HFFc6 (cell line): ENCODE data around the gene IREB2. TPM values are rescaled to one million over a fixed set of nuclear protein-coding genes. Genes with fewer than 3 reads are reported as not detected.

ENCODE experiments used
- DNase-seq: peaks from one replicate; pipeline ENCODE4 v3.0.0-alpha.2; 2018
- H3K27ac Mint-ChIP-seq: 2 replicates; pipeline ENCODE4 v1.8.0; 2020; ENCODE audit warnings: mild to moderate bottlenecking, mixed read lengths
- H3K27me3 Mint-ChIP-seq: 2 replicates; pipeline ENCODE4 v1.8.0; 2021; ENCODE audit warnings: mild to moderate bottlenecking, moderate library complexity, mixed read lengths; ENCODE audit not compliant: insufficient read depth
- H3K36me3 Mint-ChIP-seq: 2 replicates; pipeline ENCODE4 v1.8.0; 2021; ENCODE audit warnings: low read depth, mixed read lengths
- H3K4me1 Mint-ChIP-seq: 2 replicates; pipeline ENCODE4 v1.8.0; 2020; ENCODE audit warnings: low read depth, mixed read lengths
- H3K4me3 Mint-ChIP-seq: 2 replicates; pipeline ENCODE4 v1.8.0; 2020; ENCODE audit warnings: mild to moderate bottlenecking, moderate library complexity, mixed read lengths
- H3K9me3 Mint-ChIP-seq: 2 replicates; pipeline ENCODE4 v1.8.0; 2020; ENCODE audit warnings: mild to moderate bottlenecking, mixed read lengths
- total RNA-seq, 6 experiments: library from RNA; stranded (reverse); fragmentation: NEBNext Ultra II Directional; extraction: Animal tissue kit (Norgen Biotek cat#: 25700); gene quantifications; 2 replicates in 1 of 6; 3 replicates in 5 of 6; pipeline ENCODE4 v1.2.3, GENCODE V29; 2021
- TF ChIP-seq, protein P1 (sequence below): fragments of 200-600 bp; sonication (generic); IDR thresholded peaks from 2 replicates; pipeline ENCODE4 v1.5.0; 2021; ENCODE audit warnings: antibody characterized with exemption, mild to moderate bottlenecking

The IREB2 gene
- total RNA-seq, 6 experiments from 2014 or later = 35.8 to 42.5 (median 38.5) TPM

DNA sequence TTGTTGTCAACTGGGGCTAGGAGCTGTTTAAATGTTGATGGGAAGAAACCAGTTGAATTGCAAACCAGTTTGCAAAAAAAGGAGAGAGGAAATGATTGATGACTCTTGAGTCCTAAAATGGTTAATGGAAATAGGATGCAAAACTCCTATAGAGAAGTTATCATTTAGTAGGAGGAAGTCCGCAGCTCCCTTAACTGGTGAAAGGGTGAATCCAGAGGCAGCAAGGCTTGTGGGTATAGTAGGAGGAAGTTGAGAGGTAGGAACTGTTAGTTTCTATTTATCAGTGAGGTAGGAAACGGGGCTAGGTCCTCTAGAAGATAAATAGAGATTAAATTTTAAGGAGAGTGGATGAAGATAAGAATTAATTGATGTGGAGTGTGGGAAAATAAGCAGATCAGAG, 15.4 kb downstream of the IREB2 start:
- DNase-seq = no peak
- H3K27me3 Mint-ChIP-seq = peaks cover 1% of the 10 kb centered on the region; the same call in 1 of the 2 replicates
- no peak overlapping the region for H3K4me3 Mint-ChIP-seq
- TF ChIP-seq, protein P1, sequence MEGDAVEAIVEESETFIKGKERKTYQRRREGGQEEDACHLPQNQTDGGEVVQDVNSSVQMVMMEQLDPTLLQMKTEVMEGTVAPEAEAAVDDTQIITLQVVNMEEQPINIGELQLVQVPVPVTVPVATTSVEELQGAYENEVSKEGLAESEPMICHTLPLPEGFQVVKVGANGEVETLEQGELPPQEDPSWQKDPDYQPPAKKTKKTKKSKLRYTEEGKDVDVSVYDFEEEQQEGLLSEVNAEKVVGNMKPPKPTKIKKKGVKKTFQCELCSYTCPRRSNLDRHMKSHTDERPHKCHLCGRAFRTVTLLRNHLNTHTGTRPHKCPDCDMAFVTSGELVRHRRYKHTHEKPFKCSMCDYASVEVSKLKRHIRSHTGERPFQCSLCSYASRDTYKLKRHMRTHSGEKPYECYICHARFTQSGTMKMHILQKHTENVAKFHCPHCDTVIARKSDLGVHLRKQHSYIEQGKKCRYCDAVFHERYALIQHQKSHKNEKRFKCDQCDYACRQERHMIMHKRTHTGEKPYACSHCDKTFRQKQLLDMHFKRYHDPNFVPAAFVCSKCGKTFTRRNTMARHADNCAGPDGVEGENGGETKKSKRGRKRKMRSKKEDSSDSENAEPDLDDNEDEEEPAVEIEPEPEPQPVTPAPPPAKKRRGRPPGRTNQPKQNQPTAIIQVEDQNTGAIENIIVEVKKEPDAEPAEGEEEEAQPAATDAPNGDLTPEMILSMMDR = no peak
- H3K36me3 Mint-ChIP-seq = no peaks in the 10 kb centered on the region; the same call in none of the 2 replicates
- peaks cover 52% of the 10 kb centered on the region for H3K4me1 Mint-ChIP-seq
- no peak overlapping the region for H3K27ac Mint-ChIP-seq
- no peaks in the 10 kb centered on the region for H3K9me3 Mint-ChIP-seq

DNA sequence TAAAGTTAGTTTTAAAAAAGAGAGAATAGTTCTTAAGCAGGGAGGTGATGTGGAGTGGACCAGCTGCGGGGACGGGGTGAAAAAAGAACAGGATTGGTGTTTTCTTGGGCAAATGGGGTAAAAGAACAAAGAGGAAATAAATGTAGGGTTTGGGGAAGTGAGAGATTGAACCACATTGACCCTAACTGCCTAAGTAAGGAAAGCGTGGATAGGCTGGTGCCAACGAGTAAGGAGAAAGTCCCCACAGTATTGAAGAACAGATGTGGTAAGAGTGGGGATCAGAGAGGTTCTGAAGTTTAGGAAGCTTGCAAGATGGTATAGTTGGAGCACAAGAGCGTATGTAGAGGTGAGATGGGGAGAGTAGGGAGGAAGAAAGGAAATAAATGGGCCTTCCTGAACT, 17.0 kb downstream of the IREB2 start:
- TF ChIP-seq, protein P1 = no peak
- peaks cover 43% of the 10 kb centered on the region for H3K4me1 Mint-ChIP-seq
- no peaks in the 10 kb centered on the region; the same call in none of the 2 replicates for H3K36me3 Mint-ChIP-seq
- no peaks in the 10 kb centered on the region for H3K9me3 Mint-ChIP-seq
- H3K27me3 Mint-ChIP-seq = peaks cover 1% of the 10 kb centered on the region; the same call in 1 of the 2 replicates
- DNase-seq = no peak
- no peak overlapping the region for H3K4me3 Mint-ChIP-seq
- H3K27ac Mint-ChIP-seq = 0 out of 2 replicates have a peak overlapping the region, but pooled peaks have one; percentile 0

DNA sequence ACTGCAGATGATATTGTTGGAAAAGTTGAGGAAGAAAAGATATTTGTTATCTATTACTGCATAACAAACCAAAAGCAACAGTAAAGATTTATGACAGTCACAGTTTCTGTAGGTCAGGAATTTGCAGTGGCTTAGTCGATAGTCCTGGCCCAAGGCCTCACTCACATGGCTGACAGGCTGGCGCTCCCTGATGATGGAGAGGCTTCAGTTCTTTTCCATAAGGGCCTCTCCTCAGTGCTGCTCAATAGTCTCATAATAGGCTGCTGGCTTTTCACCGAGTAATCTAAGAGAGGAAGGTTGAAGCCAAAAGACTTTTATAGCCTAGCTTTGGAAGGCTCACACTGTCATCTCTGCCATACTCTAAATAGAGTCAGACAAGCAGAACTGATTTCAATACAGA, 17.7 kb downstream of the IREB2 start:
- TF ChIP-seq, protein P1 = no peak
- Mint-ChIP-seq H3K4me3 (no peak overlapping the region), H3K27ac (peak overlapping the region; percentile 27; the same call in 1 of the 2 replicates), H3K36me3 (no peaks in the 10 kb centered on the region; the same call in 1 of the 2 replicates), H3K27me3 (peaks cover 1% of the 10 kb centered on the region; the same call in 1 of the 2 replicates), H3K4me1 (peaks cover 44% of the 10 kb centered on the region), H3K9me3 (no peaks in the 10 kb centered on the region)
- DNase-seq = no peak

DNA sequence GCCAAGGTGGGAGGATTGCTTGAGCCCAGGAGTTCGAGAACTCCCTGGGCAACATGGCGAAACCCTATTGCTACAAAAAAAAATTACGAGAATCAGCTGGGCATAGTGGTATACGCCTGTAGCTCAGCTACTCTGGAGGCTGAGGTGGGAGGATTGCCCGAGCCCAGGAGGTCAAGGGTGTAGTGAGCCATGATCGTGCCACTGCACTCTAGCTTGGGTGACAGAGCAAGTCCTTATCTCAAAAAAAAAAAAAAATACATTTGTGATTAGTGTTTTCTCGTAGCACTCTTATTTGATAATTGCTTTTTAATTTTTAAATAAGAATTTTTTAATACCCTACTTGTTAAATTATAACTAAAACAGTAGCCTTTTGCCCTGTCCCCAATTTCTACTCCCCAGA, 18.4 kb downstream of the IREB2 start:
- peaks cover 1% of the 10 kb centered on the region; the same call in 1 of the 2 replicates for H3K27me3 Mint-ChIP-seq
- no peaks in the 10 kb centered on the region for H3K9me3 Mint-ChIP-seq
- no peak for DNase-seq
- peaks cover 50% of the 10 kb centered on the region for H3K4me1 Mint-ChIP-seq
- peak overlapping the region; percentile 27; the same call in 1 of the 2 replicates for H3K27ac Mint-ChIP-seq
- H3K4me3 Mint-ChIP-seq = no peak overlapping the region
- TF ChIP-seq, protein P1 = no peak
- H3K36me3 Mint-ChIP-seq = no peaks in the 10 kb centered on the region; the same call in 1 of the 2 replicates

DNA sequence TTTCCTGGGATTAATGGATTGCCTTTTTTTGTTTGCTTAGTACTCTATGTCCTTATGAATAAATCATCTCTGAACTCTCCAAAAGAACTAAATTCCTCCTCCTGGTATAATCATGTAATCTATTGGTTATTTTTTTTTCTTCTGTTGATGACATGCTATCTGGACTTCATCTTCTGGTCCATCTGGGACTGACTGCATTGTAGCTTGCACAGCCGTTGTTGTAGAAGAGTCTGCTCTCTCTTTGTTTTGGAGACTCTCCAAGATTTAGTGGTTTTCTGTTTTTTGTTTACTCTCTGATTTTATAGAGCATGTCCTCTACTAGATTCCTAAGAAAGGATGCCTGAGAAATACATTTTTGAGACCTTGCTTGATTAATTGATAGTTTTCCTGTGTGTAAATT, 19.1 kb downstream of the IREB2 start:
- Mint-ChIP-seq H3K36me3 (no peaks in the 10 kb centered on the region; the same call in 1 of the 2 replicates), H3K9me3 (no peaks in the 10 kb centered on the region), H3K27ac (peak overlapping the region; percentile 44), H3K27me3 (peaks cover 1% of the 10 kb centered on the region; the same call in 1 of the 2 replicates), H3K4me3 (no peak overlapping the region), H3K4me1 (peaks cover 53% of the 10 kb centered on the region)
- peak; percentile 75 for DNase-seq
- TF ChIP-seq, protein P1 = no peak
